ENCODE data around the gene NKTR. TPM values are rescaled to one million over a fixed set of nuclear protein-coding genes. Genes with fewer than 3 reads are reported as not detected.
"Not testable (repeated sequence)": the region's sequence is repeated elsewhere in the genome, so short reads cannot be mapped to it uniquely, and the experiment has no call there.

The NKTR gene
- 100 to 1,000 TPM in 1 of 4 donors, 10 to 100 TPM in 3; 18.0 to 112 (median 50.7) TPM for total RNA-seq

GRCh38 chr3:42600111-42600957, at the start of gene NKTR:
NKTR (plus strand) TSS chr3:42600686; CDS start chr3:42601007, 321 bp downstream.
- TF ChIP-seq POLR2A (IDR thresholded peaks at IDR 0.05): peak in 3 of 4 donors; percentile 21 to 91 (median 86)
- TF ChIP-seq, protein P1, sequence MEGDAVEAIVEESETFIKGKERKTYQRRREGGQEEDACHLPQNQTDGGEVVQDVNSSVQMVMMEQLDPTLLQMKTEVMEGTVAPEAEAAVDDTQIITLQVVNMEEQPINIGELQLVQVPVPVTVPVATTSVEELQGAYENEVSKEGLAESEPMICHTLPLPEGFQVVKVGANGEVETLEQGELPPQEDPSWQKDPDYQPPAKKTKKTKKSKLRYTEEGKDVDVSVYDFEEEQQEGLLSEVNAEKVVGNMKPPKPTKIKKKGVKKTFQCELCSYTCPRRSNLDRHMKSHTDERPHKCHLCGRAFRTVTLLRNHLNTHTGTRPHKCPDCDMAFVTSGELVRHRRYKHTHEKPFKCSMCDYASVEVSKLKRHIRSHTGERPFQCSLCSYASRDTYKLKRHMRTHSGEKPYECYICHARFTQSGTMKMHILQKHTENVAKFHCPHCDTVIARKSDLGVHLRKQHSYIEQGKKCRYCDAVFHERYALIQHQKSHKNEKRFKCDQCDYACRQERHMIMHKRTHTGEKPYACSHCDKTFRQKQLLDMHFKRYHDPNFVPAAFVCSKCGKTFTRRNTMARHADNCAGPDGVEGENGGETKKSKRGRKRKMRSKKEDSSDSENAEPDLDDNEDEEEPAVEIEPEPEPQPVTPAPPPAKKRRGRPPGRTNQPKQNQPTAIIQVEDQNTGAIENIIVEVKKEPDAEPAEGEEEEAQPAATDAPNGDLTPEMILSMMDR (IDR thresholded peaks at IDR 0.05): peak in 1 of 6 experiments; percentile 20
- intact Hi-C loops (cut with DNase I): no loop called here
- Histone ChIP-seq H3K27me3 (no peaks in the 10 kb centered on the region), H3K27ac (peak within 1 kb of the TSS; percentile 91 to 100 (median 99)), H3K4me3 (peak within 1 kb of the TSS; percentile 72 to 99 (median 95)), H3K36me3 (peaks cover 0 to 15% (median 0%) of the 10 kb centered on the region in 3 donors), H3K9me3 (no peaks in the 10 kb centered on the region), H3K4me1 (peaks cover 5 to 52% (median 24%) of the 10 kb centered on the region in 3 donors)
- DNase-seq: peak; percentile 91
- 0% methylated on average over 15 to 16 of the region's 76 CpGs for WGBS, 2 donors

GRCh38 chr3:42552830-42553229, 47.7 kb upstream of the NKTR start:
- no peak overlapping the region for H3K27ac ChIP-seq
- H3K4me3 ChIP-seq: no peak overlapping the region
- H3K36me3 ChIP-seq: peaks cover 8 to 95% (median 16%) of the 10 kb centered on the region in 3 donors
- intact Hi-C loops (cut with DNase I): no loop called here
- H3K4me1 ChIP-seq: no peaks in the 10 kb centered on the region
- 47 to 56% methylated on average over 1 of the region's 1 CpG for WGBS, 2 donors
- H3K9me3 ChIP-seq: no peaks in the 10 kb centered on the region
- H3K27me3 ChIP-seq: no peaks in the 10 kb centered on the region
- no peak for TF ChIP-seq POLR2A (IDR thresholded peaks at IDR 0.05)
- TF ChIP-seq, protein P1 (IDR thresholded peaks at IDR 0.05): no peak
- no peak for DNase-seq

GRCh38 chr3:42556089-42556632, 44.3 kb upstream of the NKTR start:
- no peak for DNase-seq
- Histone ChIP-seq H3K27me3 (no peaks in the 10 kb centered on the region), H3K9me3 (no peaks in the 10 kb centered on the region), H3K4me1 (no peaks in the 10 kb centered on the region), H3K36me3 (peaks cover 16 to 97% (median 19%) of the 10 kb centered on the region in 3 donors), H3K4me3 (no peak overlapping the region), H3K27ac (no peak overlapping the region)
- intact Hi-C loops (cut with DNase I): no loop called here
- TF ChIP-seq, protein P1 (IDR thresholded peaks at IDR 0.05): no peak
- peak in 1 of 4 donors; percentile 2 for TF ChIP-seq POLR2A (IDR thresholded peaks at IDR 0.05)
- 65 to 72% methylated on average over 3 of the region's 3 CpGs for WGBS, 2 donors

DNA sequence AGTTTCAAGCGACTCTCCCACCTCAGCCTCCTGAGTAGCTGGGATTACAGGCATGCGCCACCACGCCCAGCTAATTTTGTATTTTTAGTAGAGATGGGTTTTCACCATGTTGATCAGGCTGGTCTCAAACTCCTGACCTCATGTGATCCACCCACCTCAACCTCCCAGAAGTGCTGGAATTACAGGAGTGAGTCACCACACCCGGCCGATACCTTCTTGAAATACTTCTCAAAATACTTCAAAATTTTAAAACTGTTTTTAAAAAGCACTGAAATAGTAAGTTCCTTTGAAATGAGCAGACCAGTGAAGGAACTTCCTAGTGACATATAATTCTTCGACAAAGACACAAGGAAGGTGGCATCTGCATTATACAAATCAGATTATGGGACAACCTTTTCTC, 43.7 kb upstream of the NKTR start:
- H3K9me3 ChIP-seq; H3K4me1 ChIP-seq; H3K27ac ChIP-seq; H3K27me3 ChIP-seq; intact Hi-C loops (cut with DNase I); H3K4me3 ChIP-seq; DNase-seq: not testable (repeated sequence)
- peaks cover 16 to 99% (median 19%) of the 10 kb centered on the region in 3 donors for H3K36me3 ChIP-seq
- WGBS, 2 donors: 75 to 76% methylated on average over 6 of the region's 6 CpGs

DNA sequence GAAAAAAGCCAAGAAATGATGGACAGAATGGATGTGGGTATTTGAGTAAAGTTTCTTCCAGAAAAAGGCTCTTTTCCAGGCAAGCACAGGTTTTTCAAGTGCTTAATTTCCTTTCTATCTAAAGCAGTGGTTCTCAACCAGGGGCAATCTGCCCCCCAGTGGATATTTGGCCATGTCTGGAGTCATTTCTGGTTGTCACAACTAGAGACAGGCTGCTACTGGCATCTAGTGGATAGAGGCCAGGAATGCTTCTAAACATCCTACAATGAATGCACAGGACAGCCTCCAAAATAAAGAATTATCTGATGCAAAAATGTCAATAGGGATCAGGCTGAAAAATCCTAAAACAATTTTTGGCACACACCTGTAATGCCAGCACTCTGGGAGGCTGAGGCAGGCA, 42.6 kb upstream of the NKTR start:
- peaks cover 16 to 99% (median 23%) of the 10 kb centered on the region in 3 donors for H3K36me3 ChIP-seq
- no peaks in the 10 kb centered on the region for H3K4me1 ChIP-seq
- H3K27me3 ChIP-seq: no peaks in the 10 kb centered on the region
- no peaks in the 10 kb centered on the region for H3K9me3 ChIP-seq
- intact Hi-C loops (cut with DNase I): no loop called here
- no peak overlapping the region for H3K27ac ChIP-seq
- no peak for TF ChIP-seq POLR2A (IDR thresholded peaks at IDR 0.05)
- TF ChIP-seq, protein P1 (IDR thresholded peaks at IDR 0.05): peak in 1 of 6 experiments; percentile 12
- H3K4me3 ChIP-seq: no peak overlapping the region
- no peak for DNase-seq

Measured in esophagus squamous epithelium (tissue), 5 donors.